Measurements from ENCODE around the gene FARS2. TPM values are rescaled to one million over a fixed set of nuclear protein-coding genes. Genes with fewer than 3 reads are reported as not detected.

The FARS2 gene
- total and polyA plus RNA-seq, 2 of the 13 experiments (the other 11 are each of a cell fraction or from before 2014, with no cell fraction given) = 15.4 to 26.0 TPM

GRCh38 chr6:5403076-5403475 lies 141.8 kb downstream of the FARS2 start:
- CTCF ChIA-PET (ENCODE audit: low intra/inter-chr PET ratio, low total read pairs) = interaction anchor here (1.1 to 1.8 kb wide), 3 partner anchors 188 to 346 kb away, joined by 3 to 12 read pairs (median 5); no protein-coding TSS in a partner anchor
- FAIRE-seq (no peak), DNase-seq (ENCODE audit: low spot score) (no peak), ATAC-seq (no peak)
- no peak overlapping the region for H3K27ac ChIP-seq (ENCODE audit: extremely low read length, insufficient read depth, low read length)
- no peak overlapping the region for H3K4me2 ChIP-seq (ENCODE audit: low read depth, low read length)
- H3K36me3 ChIP-seq (replicated peaks in 1 of 2; ENCODE audit: control insufficient read depth in 1 of 2, insufficient read depth in 2 of 2, low read length in 2 of 2) = no peaks in the 10 kb centered on the region
- H3K79me2 ChIP-seq (ENCODE audit: insufficient read depth, low read length) = no peaks in the 10 kb centered on the region
- no peaks in the 10 kb centered on the region for H3K27me3 ChIP-seq (ENCODE audit: control insufficient read depth in 1 of 2, insufficient read depth in 2 of 2, low read length in 2 of 2)
- 86% methylated on average over 3 of the region's 3 CpGs for WGBS (ENCODE audit: low lambda C conversion rate)
- TF ChIP-seq ZNF44 (CRISPR knock-in tag; IDR thresholded peaks at IDR 0.05) = no peak
- TF ChIP-seq EHMT2 (IDR thresholded peaks at IDR 0.05; ENCODE audit: borderline replicate concordance, low read depth, low read length) = no peak
- TF ChIP-seq, protein P1, sequence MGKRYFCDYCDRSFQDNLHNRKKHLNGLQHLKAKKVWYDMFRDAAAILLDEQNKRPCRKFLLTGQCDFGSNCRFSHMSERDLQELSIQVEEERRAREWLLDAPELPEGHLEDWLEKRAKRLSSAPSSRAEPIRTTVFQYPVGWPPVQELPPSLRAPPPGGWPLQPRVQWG (CRISPR knock-in tag; IDR thresholded peaks at IDR 0.05; ENCODE audit: borderline replicate concordance, low read depth) = no peak
- TF ChIP-seq ZSCAN30 (CRISPR knock-in tag; IDR thresholded peaks at IDR 0.05) = no peak
- no peak for TF ChIP-seq ZFP41 (CRISPR knock-in tag; IDR thresholded peaks at IDR 0.05; ENCODE audit: borderline replicate concordance)
- TF ChIP-seq, protein P2, sequence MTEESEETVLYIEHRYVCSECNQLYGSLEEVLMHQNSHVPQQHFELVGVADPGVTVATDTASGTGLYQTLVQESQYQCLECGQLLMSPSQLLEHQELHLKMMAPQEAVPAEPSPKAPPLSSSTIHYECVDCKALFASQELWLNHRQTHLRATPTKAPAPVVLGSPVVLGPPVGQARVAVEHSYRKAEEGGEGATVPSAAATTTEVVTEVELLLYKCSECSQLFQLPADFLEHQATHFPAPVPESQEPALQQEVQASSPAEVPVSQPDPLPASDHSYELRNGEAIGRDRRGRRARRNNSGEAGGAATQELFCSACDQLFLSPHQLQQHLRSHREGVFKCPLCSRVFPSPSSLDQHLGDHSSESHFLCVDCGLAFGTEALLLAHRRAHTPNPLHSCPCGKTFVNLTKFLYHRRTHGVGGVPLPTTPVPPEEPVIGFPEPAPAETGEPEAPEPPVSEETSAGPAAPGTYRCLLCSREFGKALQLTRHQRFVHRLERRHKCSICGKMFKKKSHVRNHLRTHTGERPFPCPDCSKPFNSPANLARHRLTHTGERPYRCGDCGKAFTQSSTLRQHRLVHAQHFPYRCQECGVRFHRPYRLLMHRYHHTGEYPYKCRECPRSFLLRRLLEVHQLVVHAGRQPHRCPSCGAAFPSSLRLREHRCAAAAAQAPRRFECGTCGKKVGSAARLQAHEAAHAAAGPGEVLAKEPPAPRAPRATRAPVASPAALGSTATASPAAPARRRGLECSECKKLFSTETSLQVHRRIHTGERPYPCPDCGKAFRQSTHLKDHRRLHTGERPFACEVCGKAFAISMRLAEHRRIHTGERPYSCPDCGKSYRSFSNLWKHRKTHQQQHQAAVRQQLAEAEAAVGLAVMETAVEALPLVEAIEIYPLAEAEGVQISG (CRISPR knock-in tag; IDR thresholded peaks at IDR 0.05) = no peak
- TF ChIP-seq KAT8 (CRISPR knock-in tag; IDR thresholded peaks at IDR 0.05) = no peak
- no peak for TF ChIP-seq ZNF687 (CRISPR knock-in tag; IDR thresholded peaks at IDR 0.05)
- TF ChIP-seq NFKB2 (CRISPR knock-in tag; IDR thresholded peaks at IDR 0.05; ENCODE audit: borderline replicate concordance) = no peak
- TF ChIP-seq, protein P3, sequence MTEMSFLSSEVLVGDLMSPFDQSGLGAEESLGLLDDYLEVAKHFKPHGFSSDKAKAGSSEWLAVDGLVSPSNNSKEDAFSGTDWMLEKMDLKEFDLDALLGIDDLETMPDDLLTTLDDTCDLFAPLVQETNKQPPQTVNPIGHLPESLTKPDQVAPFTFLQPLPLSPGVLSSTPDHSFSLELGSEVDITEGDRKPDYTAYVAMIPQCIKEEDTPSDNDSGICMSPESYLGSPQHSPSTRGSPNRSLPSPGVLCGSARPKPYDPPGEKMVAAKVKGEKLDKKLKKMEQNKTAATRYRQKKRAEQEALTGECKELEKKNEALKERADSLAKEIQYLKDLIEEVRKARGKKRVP (CRISPR knock-in tag; IDR thresholded peaks at IDR 0.05) = no peak
- H3K4me3 ChIP-seq (replicated peaks in 1 of 3; ENCODE audit: insufficient read depth in 1 of 3, low read depth in 2 of 3, low read length in 3 of 3) = no peak overlapping the region
- H3K9ac ChIP-seq (ENCODE audit: insufficient read depth, low read depth, low read length) = no peak overlapping the region
- intact Hi-C loops (cut with micrococcal nuclease; ENCODE audit: unreplicated experiment) (loop anchor here (2.0 kb wide), 2 partner anchors 188 to 260 kb away; no protein-coding TSS in a partner anchor), in situ Hi-C loops (cut with HindIII; ENCODE audit: extremely low pct_ligation_motif_present, low pct_unique_long_range_greater_than_20kb) (no loop called here)
- H3K4me1 ChIP-seq (ENCODE audit: insufficient read depth, low read length) = no peaks in the 10 kb centered on the region
- POLR2A ChIA-PET = no interaction called here
- no peaks in the 10 kb centered on the region for H4K20me1 ChIP-seq (ENCODE audit: insufficient read depth, low read length)
- no peak overlapping the region for H2AFZ ChIP-seq (ENCODE audit: low read length)
- BruUV-seq (replicated peaks) = no TSS peak
- peaks cover 10% of the 10 kb centered on the region for H3K9me3 ChIP-seq (ENCODE audit: low read length)

Data from HepG2 (cell line).